ENCODE results near the gene RPH3AL.
"Not testable (repeated sequence)": the region's sequence is repeated elsewhere in the genome, so short reads cannot be mapped to it uniquely, and the experiment has no call there.

The RPH3AL gene

GRCh38 chr17:245020-245419 is 107.6 kb downstream of the RPH3AL start:
- H3K79me2 ChIP-seq (ENCODE audit: control insufficient read depth, insufficient read depth, low read length, unreplicated experiment), result no peaks in the 10 kb centered on the region
- no peaks in the 10 kb centered on the region for H3K4me1 ChIP-seq (ENCODE audit: control insufficient read depth, insufficient read depth, low read length, unreplicated experiment)
- H2AFZ ChIP-seq (ENCODE audit: low read length, unreplicated experiment), result no peak overlapping the region

GRCh38 chr17:243924-244323 is 108.7 kb downstream of the RPH3AL start:
- H3K4me1 ChIP-seq (ENCODE audit: control insufficient read depth, insufficient read depth, low read length, unreplicated experiment); H2AFZ ChIP-seq (ENCODE audit: low read length, unreplicated experiment); H3K27ac ChIP-seq (ENCODE audit: low read depth, low read length); H3K27me3 ChIP-seq (ENCODE audit: insufficient read depth, low read length); H3K4me3 ChIP-seq (ENCODE audit: low read depth, low read length); H3K36me3 ChIP-seq (ENCODE audit: insufficient read depth, low read length); H3K79me2 ChIP-seq (ENCODE audit: control insufficient read depth, insufficient read depth, low read length, unreplicated experiment): not testable (repeated sequence)

More at GRCh38 chr17:245020-245419, 107.6 kb downstream of the RPH3AL start:
- Histone ChIP-seq H3K27me3 (ENCODE audit: insufficient read depth, low read length) (no peaks in the 10 kb centered on the region), H3K36me3 (ENCODE audit: insufficient read depth, low read length) (no peaks in the 10 kb centered on the region), H3K4me3 (ENCODE audit: low read depth, low read length) (no peak overlapping the region), H3K27ac (ENCODE audit: low read depth, low read length) (no peak overlapping the region)

- Histone ChIP-seq H3K27me3 (ENCODE audit: insufficient read depth, low read length) (no peaks in the 10 kb centered on the region), H3K36me3 (ENCODE audit: insufficient read depth, low read length) (no peaks in the 10 kb centered on the region), H3K4me1 (ENCODE audit: control insufficient read depth, insufficient read depth, low read length, unreplicated experiment) (no peaks in the 10 kb centered on the region), H3K79me2 (ENCODE audit: control insufficient read depth, insufficient read depth, low read length, unreplicated experiment) (no peaks in the 10 kb centered on the region), H3K27ac (ENCODE audit: low read depth, low read length) (no peak overlapping the region), H3K4me3 (ENCODE audit: low read depth, low read length) (no peak overlapping the region), H2AFZ (ENCODE audit: low read length, unreplicated experiment) (no peak overlapping the region)
These were observed 113.7 kb downstream of the RPH3AL start for GRCh38 chr17:238964-239259.

GRCh38 chr17:238071-238963 is 114.3 kb downstream of the RPH3AL start:
- Histone ChIP-seq H3K27me3 (ENCODE audit: insufficient read depth, low read length) (no peaks in the 10 kb centered on the region), H3K4me3 (ENCODE audit: low read depth, low read length) (no peak overlapping the region), H2AFZ (ENCODE audit: low read length, unreplicated experiment) (no peak overlapping the region), H3K79me2 (ENCODE audit: control insufficient read depth, insufficient read depth, low read length, unreplicated experiment) (no peaks in the 10 kb centered on the region), H3K27ac (ENCODE audit: low read depth, low read length) (no peak overlapping the region), H3K4me1 (ENCODE audit: control insufficient read depth, insufficient read depth, low read length, unreplicated experiment) (no peaks in the 10 kb centered on the region), H3K36me3 (ENCODE audit: insufficient read depth, low read length) (no peaks in the 10 kb centered on the region)

GRCh38 chr17:237406-237955 is 115.1 kb downstream of the RPH3AL start:
- H3K27me3 ChIP-seq (ENCODE audit: insufficient read depth, low read length), result no peaks in the 10 kb centered on the region
- H3K4me1 ChIP-seq (ENCODE audit: control insufficient read depth, insufficient read depth, low read length, unreplicated experiment), result no peaks in the 10 kb centered on the region
- H3K79me2 ChIP-seq (ENCODE audit: control insufficient read depth, insufficient read depth, low read length, unreplicated experiment), result no peaks in the 10 kb centered on the region
- H3K27ac ChIP-seq (ENCODE audit: low read depth, low read length), result no peak overlapping the region
- H2AFZ ChIP-seq (ENCODE audit: low read length, unreplicated experiment), result no peak overlapping the region
- no peak overlapping the region for H3K4me3 ChIP-seq (ENCODE audit: low read depth, low read length)
- H3K36me3 ChIP-seq (ENCODE audit: insufficient read depth, low read length), result no peaks in the 10 kb centered on the region

GRCh38 chr17:236641-237405 is 115.8 kb downstream of the RPH3AL start:
- Histone ChIP-seq H3K27ac (ENCODE audit: low read depth, low read length) (no peak overlapping the region), H3K27me3 (ENCODE audit: insufficient read depth, low read length) (no peaks in the 10 kb centered on the region)

GRCh38 chr17:235831-236640 is 116.6 kb downstream of the RPH3AL start:
- no peak overlapping the region for H2AFZ ChIP-seq (ENCODE audit: low read length, unreplicated experiment)
- H3K4me1 ChIP-seq (ENCODE audit: control insufficient read depth, insufficient read depth, low read length, unreplicated experiment), result no peaks in the 10 kb centered on the region
- H3K36me3 ChIP-seq (ENCODE audit: insufficient read depth, low read length), result no peaks in the 10 kb centered on the region
- no peak overlapping the region for H3K4me3 ChIP-seq (ENCODE audit: low read depth, low read length)
- H3K79me2 ChIP-seq (ENCODE audit: control insufficient read depth, insufficient read depth, low read length, unreplicated experiment), result no peaks in the 10 kb centered on the region
- H3K27me3 ChIP-seq (ENCODE audit: insufficient read depth, low read length), result no peaks in the 10 kb centered on the region
- H3K27ac ChIP-seq (ENCODE audit: low read depth, low read length), result no peak overlapping the region

More at GRCh38 chr17:236641-237405, 115.8 kb downstream of the RPH3AL start:
- no peaks in the 10 kb centered on the region for H3K36me3 ChIP-seq (ENCODE audit: insufficient read depth, low read length)
- H3K4me3 ChIP-seq (ENCODE audit: low read depth, low read length), result no peak overlapping the region
- no peaks in the 10 kb centered on the region for H3K79me2 ChIP-seq (ENCODE audit: control insufficient read depth, insufficient read depth, low read length, unreplicated experiment)
- no peak overlapping the region for H2AFZ ChIP-seq (ENCODE audit: low read length, unreplicated experiment)
- H3K4me1 ChIP-seq (ENCODE audit: control insufficient read depth, insufficient read depth, low read length, unreplicated experiment), result no peaks in the 10 kb centered on the region

GRCh38 chr17:234994-235830 is 117.4 kb downstream of the RPH3AL start:
- not testable (repeated sequence) for H3K4me1 ChIP-seq (ENCODE audit: control insufficient read depth, insufficient read depth, low read length, unreplicated experiment); H3K27ac ChIP-seq (ENCODE audit: low read depth, low read length); H3K36me3 ChIP-seq (ENCODE audit: insufficient read depth, low read length); H2AFZ ChIP-seq (ENCODE audit: low read length, unreplicated experiment); H3K4me3 ChIP-seq (ENCODE audit: low read depth, low read length); H3K27me3 ChIP-seq (ENCODE audit: insufficient read depth, low read length); H3K79me2 ChIP-seq (ENCODE audit: control insufficient read depth, insufficient read depth, low read length, unreplicated experiment)

GRCh38 chr17:234163-234993 is 118.2 kb downstream of the RPH3AL start:
- not testable (repeated sequence) for H3K79me2 ChIP-seq (ENCODE audit: control insufficient read depth, insufficient read depth, low read length, unreplicated experiment); H3K27me3 ChIP-seq (ENCODE audit: insufficient read depth, low read length); H3K36me3 ChIP-seq (ENCODE audit: insufficient read depth, low read length); H2AFZ ChIP-seq (ENCODE audit: low read length, unreplicated experiment); H3K27ac ChIP-seq (ENCODE audit: low read depth, low read length); H3K4me1 ChIP-seq (ENCODE audit: control insufficient read depth, insufficient read depth, low read length, unreplicated experiment); H3K4me3 ChIP-seq (ENCODE audit: low read depth, low read length)

Data from ACC112 (cell line).